GM21529 (cell line): Measurements from ENCODE around the gene KPTN.

Experiments
- ATAC-seq: cut with Tn5 transposase; IDR thresholded peaks from one replicate; pipeline ENCODE4 v1.9.1; 2021; ENCODE audit not compliant: unreplicated experiment

KPTN gene

DNA sequence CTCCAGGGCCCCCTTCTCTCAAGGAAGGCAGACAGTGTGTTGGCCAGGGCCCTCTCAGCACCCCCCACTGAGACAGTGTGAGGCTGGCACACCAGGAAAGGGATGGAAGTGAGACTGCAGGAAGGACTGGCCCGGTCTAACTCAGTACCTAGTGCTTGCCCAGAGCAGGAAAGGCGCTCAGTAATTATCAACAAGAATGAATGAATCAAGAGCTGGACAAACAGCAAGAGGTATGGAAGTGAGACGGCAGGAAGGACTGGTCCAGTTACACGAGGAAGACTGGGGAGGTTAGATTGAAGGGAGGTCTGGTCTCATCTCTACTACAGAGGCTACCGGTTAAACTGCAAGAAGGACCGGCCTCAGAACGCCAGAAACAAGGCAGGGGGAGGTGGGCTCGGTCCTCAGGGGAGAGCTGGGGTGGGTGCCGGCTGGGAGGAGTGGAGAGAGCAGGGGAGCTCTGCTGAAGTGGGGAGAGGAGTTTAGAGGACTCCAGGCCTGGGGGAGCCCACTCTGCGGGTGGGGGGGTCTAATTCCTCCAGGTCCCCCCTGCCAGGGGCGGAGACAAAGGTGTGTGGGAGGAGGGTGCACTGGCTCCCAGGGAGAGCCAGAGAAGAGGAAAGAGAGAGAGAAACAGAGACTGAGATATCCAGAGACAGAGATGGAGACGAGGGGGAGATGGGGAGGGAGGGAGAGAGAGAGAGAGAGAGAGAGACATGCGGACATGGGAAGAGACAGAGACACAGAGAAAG lies 13.4 kb downstream of the KPTN start:
- no peak for ATAC-seq

DNA sequence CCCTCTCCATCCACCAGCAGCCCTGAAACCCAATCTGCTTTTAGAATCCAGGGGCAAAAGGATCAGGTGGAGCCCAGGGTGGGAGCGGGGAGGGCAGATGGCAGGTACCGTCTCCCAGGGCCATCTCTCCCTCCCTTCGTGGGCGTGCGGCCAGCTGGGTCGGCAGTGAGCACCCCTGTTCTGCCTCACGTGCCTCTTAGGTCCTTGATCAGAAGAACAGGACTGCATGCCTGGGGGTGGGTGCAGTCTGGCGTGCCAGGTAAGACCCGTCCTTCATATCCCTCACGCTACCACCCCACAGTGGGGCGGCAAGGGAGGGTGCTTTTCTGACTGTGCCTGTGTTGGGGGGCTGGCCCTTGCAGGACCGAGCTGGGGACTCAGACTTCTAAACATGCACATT lies 14.3 kb downstream of the KPTN start:
- no peak for ATAC-seq

- no peak for ATAC-seq
Measured at GRCh38 chr19:47469363-47469700, 14.7 kb downstream of the KPTN start.

DNA sequence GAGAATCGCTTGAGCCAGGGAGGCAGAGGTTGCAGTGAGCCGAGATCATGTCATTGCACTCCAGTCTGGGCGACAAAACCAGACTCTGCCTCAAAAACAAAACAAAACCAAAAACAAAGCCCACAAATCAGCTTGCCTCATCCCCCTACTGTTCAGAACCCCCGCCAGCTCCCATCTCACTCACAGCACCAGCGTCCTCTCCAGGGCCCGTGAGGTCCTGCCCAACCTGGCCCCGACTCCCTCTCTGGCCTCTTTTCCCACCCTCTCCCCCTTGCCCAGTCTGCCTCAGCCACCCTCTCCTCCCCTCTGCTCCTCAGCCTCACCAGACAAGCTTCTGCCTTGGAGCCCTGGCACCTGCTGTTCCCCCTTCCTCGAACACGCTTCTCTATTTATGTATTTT lies 16.1 kb downstream of the KPTN start:
- no peak for ATAC-seq

GRCh38 chr19:47465957-47466356 lies 18.1 kb downstream of the KPTN start:
- ATAC-seq: no peak

DNA sequence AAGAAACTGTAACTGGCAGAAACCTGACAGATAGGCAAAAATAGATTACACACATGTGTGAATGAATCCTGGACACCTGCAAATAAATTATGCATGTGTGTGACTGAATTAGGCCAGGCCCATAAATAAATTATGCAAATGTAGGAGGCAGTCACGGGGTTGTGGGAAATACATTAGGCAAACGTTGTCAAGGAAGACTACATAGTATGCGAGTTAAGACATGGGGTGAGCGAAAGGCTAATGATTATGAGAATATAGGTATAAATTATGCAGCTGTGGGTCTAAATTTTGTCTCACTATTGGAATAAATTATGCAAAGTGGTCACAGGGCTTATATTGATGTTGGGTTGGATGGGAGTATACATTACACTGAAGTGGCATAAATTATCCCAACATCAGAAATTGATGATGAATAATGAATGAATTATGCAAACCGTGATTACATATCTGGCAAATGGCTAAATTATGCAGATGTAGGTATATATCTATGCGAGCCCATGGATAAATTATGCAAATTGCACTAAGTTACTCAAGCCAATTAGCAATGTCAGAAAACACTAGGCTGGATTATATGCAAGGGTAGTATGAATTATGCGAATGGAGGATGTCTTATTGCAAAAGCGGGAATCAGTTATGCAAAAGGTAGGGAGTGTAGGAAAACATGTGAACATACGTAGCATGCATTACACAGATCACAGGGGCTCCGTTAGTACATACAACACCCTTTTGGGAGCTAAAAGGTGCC lies 19.2 kb downstream of the KPTN start:
- no peak for ATAC-seq

- ATAC-seq: no peak
Measured at GRCh38 chr19:47461876-47462275, 22.1 kb downstream of the KPTN start.

DNA sequence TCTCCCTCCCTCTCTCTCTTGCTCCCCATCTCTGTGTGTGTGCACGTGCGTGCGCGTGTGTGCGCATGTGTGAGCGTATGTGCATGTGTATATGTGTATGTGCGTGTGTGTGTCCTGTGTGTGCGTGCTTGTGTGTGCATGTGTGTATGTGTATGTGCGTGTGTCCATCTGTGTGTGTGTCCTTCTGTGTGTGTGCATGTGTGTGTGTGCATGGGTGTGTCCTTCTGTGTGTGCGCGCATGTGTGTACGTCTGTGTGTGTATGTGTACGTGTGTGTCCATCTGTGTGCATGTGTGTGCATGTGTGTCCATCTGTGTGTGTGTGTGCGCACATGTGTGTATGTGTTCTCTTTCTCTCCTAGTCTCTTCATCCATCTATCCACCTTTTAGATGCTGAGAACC lies 24.5 kb downstream of the KPTN start:
- no peak for ATAC-seq

- no peak for ATAC-seq
Measured at GRCh38 chr19:47458672-47459071, 25.3 kb downstream of the KPTN start.

DNA sequence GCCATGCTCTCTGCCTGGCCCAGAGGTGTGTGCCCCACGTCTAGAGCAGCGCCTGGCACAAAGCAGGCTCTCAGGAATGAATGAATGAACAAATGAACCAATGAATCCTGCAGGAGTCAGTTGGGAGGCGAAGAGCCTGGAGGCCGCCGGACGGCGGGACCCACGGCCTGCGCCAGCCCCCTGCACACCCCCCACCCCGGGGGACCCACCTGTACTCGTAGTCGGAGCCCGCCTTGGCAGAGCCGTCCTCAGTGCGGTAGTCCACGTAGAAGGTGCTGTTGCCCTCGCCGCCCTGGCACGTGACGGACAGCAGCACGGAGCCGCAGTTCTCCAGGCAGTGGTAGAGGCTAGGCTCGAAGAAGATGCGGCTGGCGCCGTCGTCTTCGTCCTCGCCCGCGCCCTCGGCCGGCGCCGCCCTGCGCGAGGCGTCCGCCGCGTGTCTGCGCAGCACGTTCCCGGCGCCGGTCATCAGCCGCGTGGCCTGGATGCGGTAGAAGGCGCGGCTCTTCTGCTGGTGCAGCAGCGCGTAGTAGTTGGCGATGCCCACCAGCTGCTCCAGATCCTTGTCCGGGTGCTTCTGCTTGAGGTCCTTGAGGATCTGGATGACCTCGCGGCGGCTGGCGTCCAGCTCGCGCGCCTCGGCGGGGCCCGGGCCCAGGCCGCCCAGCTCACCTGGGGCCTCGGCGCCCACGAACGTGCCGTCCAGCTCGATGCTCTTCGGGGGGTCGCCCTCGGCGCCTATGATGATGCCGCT lies 27.1 kb downstream of the KPTN start:
- no peak for ATAC-seq

DNA sequence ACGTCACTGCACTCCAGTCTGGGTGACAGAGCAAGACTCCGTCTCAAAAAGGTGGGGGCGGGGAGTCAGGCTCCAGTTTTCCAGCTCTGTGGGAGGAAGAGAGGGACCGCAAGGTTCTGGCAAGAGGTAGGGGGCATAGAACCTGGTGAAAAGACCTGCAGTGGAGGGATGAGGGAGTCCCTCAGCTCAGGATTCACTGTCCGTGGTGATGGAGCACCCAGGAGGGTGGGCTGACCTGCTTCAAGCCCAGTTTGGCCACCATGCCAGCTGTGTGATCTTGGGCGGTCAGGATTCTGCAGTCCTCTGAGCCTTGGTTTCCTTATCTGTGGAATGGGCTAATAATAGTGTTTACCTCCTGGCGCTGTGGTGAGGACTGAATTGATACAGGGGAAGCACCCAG lies 33.5 kb downstream of the KPTN start:
- no peak for ATAC-seq

- no peak for ATAC-seq
Measured at GRCh38 chr19:47448360-47448727, 35.7 kb downstream of the KPTN start.

GRCh38 chr19:47447470-47448359 lies 36.3 kb downstream of the KPTN start:
- no peak for ATAC-seq

- no peak for ATAC-seq
Measured at GRCh38 chr19:47446534-47447469, 37.2 kb downstream of the KPTN start.

- no peak for ATAC-seq
Measured at GRCh38 chr19:47445937-47446402, 38.0 kb downstream of the KPTN start.

DNA sequence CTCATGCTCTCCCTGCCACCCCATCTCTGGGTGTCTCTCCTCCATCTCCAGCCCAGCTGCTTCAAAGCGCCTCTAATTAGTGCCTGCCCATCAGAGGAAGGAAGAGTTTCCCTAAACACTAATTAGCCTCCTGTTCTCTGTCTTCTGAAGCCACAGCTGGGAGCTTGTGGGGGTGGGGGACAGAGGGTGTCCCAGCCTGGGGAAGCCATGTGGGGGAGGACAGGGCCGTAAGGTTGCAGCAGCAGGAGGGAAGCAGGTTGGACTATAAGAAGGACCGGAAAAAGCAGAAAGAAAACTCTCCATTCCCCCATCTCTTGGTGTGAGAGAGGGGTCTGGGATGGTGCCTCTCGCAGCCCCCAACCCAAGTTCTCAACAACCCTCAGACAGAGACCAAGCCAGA lies 38.5 kb downstream of the KPTN start:
- ATAC-seq: no peak

DNA sequence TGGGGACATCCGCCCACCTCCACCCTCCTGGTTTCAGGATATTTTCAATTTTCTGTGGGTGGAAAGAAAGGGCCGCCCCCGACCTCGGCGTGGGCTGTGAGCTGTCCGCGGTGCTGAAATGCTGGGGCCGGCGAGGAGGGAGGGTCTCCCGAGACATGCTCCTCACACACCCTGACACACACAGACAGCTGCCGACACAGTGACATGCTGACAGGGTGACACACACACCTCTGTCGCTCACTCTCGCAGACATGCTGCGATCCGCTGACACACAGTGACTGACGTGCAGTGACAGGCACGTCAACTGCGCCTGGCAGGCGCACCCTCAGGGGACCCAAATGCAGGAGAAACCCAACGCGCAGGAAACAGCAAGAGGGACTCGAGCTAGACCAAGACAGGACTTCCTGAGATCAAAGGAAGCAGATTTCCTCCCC lies 39.6 kb downstream of the KPTN start:
- no peak for ATAC-seq

- no peak for ATAC-seq
Measured at GRCh38 chr19:47443331-47443730, 40.7 kb downstream of the KPTN start.

- no peak for ATAC-seq
Measured at GRCh38 chr19:47438793-47439220, 45.2 kb downstream of the KPTN start.

DNA sequence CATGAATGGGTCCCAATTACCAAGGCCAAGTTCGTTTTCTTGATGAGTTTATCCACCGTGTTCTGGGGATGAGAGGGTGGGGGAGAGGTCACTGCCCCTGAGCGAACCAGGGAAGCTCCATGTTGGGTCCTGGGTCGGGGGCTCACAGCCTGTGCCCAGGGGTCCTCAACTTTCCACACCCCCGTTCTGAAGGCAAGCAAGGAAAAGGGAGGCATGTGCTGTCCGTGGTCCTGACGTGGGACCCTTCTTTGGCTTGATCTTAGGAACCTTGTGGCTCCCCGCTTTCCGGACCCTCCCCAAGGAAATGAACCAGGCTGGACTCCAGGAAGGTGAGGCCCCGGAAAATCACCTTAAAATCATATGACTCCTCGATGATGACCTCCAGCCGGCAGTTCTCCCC lies 46.5 kb downstream of the KPTN start:
- no peak for ATAC-seq
